Measurements from ENCODE around the gene GGCT.

DNA sequence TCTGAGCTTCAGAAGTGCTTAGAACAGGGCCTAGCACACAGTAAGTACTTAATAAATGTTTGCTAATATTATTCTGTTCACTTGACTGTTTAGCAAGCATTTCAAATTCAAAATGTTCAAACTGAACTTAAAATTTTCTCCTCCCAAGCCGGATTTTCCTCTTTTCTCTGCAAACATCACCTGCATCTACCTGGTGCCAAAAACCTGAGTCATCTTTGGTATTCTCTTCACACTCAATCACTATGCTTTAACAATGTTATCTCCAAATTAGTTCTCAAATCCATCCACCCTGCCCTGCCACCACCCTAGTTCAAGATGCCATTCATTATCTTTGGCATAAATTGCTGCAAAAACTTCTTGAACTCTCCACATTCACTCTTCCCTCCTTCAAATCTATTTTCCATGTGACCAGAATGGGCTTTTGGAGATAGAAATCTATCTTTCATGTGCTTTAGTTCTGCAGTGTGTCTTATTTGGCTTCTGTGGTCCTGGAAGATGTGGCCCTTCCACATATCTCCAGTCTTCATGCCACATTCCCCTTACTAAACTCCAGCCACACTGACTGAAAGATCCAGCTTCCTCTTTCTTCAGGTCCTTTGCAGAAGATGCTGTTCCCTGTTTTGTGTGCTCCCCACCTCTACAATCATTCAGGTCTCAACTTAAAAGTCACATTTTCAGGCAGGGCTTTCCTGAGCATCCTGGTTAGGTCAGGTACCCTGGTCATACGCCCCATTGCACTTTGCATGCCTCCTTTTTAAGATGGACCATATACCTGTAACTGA, 2.0 kb downstream of the GGCT start:
- TF ChIP-seq, protein P1, sequence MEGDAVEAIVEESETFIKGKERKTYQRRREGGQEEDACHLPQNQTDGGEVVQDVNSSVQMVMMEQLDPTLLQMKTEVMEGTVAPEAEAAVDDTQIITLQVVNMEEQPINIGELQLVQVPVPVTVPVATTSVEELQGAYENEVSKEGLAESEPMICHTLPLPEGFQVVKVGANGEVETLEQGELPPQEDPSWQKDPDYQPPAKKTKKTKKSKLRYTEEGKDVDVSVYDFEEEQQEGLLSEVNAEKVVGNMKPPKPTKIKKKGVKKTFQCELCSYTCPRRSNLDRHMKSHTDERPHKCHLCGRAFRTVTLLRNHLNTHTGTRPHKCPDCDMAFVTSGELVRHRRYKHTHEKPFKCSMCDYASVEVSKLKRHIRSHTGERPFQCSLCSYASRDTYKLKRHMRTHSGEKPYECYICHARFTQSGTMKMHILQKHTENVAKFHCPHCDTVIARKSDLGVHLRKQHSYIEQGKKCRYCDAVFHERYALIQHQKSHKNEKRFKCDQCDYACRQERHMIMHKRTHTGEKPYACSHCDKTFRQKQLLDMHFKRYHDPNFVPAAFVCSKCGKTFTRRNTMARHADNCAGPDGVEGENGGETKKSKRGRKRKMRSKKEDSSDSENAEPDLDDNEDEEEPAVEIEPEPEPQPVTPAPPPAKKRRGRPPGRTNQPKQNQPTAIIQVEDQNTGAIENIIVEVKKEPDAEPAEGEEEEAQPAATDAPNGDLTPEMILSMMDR (IDR thresholded peaks at IDR 0.05; ENCODE audit: insufficient read depth, low read length, poor library complexity, severe bottlenecking), result no peak
- TF ChIP-seq EZH2phosphoT487 (conservative IDR thresholded peaks at IDR 0.05; ENCODE audit: low read length), result no peak
